Measurements from ENCODE around the gene OSTM1. TPM values are rescaled to one million over a fixed set of nuclear protein-coding genes. Genes with fewer than 3 reads are reported as not detected.

OSTM1 gene
- total RNA-seq, 2 experiments from 2014 or later: 10.5 to 19.1 TPM

- intact Hi-C loops (cut with micrococcal nuclease; ENCODE audit: unreplicated experiment): no loop called here
- H2AFZ ChIP-seq (ENCODE audit: low read length): no peak overlapping the region
- no peaks in the 10 kb centered on the region for H3K9me3 ChIP-seq (ENCODE audit: low read length)
- H3K36me3 ChIP-seq (ENCODE audit: insufficient read depth, low read length): 0 out of 2 replicates have a peak, but pooled peaks cover 4% of the 10 kb centered on the region
- BruUV-seq (replicated peaks): no TSS peak
- 0 out of 2 replicates have a peak, but pooled peaks cover 2% of the 10 kb centered on the region for H3K79me2 ChIP-seq (ENCODE audit: insufficient read depth, low read depth, low read length)
- no peak overlapping the region for H3K4me3 ChIP-seq (ENCODE audit: low read depth, low read length, poor library complexity, severe bottlenecking)
- TF ChIP-seq CTCF (conservative IDR thresholded peaks at IDR 0.05; ENCODE audit: low read length) (no peak), EZH2phosphoT487 (IDR thresholded peaks at IDR 0.05; ENCODE audit: borderline replicate concordance, low read depth, low read length) (no peak)
- H4K20me1 ChIP-seq (ENCODE audit: insufficient read depth, low read length): no peaks in the 10 kb centered on the region
- no peak overlapping the region for H3K27ac ChIP-seq (ENCODE audit: low read depth, low read length, poor library complexity, severe bottlenecking)
- no peaks in the 10 kb centered on the region for H3K9me2 ChIP-seq (ENCODE audit: insufficient read depth, low read length)
- no peak for DNase-seq (ENCODE audit: low spot score)
- H3K4me2 ChIP-seq (ENCODE audit: low read length): no peak overlapping the region
- H3K4me1 ChIP-seq (ENCODE audit: insufficient read depth, low read length, poor library complexity, severe bottlenecking): no peaks in the 10 kb centered on the region
- CTCF ChIA-PET (ENCODE audit: unreplicated experiment): no interaction called here
- POLR2A ChIA-PET: interaction anchor here (0.6 kb wide), 1 partner anchor 14 kb away, joined by 3 read pairs; no protein-coding TSS in a partner anchor
These were observed 6.4 kb downstream of the OSTM1 start for GRCh38 chr6:108068182-108068581.

GRCh38 chr6:108052706-108053105, 21.8 kb downstream of the OSTM1 start:
- Histone ChIP-seq H3K4me2 (ENCODE audit: low read length) (no peak overlapping the region), H3K4me3 (ENCODE audit: low read depth, low read length, poor library complexity, severe bottlenecking) (no peak overlapping the region), H3K36me3 (ENCODE audit: insufficient read depth, low read length) (peaks cover 8% of the 10 kb centered on the region; the same call in 1 of the 2 replicates), H2AFZ (ENCODE audit: low read length) (no peak overlapping the region), H4K20me1 (ENCODE audit: insufficient read depth, low read length) (no peaks in the 10 kb centered on the region), H3K9me3 (ENCODE audit: low read length) (no peaks in the 10 kb centered on the region), H3K4me1 (ENCODE audit: insufficient read depth, low read length, poor library complexity, severe bottlenecking) (no peaks in the 10 kb centered on the region), H3K9me2 (ENCODE audit: insufficient read depth, low read length) (no peaks in the 10 kb centered on the region), H3K79me2 (ENCODE audit: insufficient read depth, low read depth, low read length) (no peaks in the 10 kb centered on the region), H3K27ac (ENCODE audit: low read depth, low read length, poor library complexity, severe bottlenecking) (no peak overlapping the region)
- no peak for DNase-seq (ENCODE audit: low spot score)
- ChIA-PET POLR2A (no interaction called here), CTCF (ENCODE audit: unreplicated experiment) (no interaction called here)
- no TSS peak for BruUV-seq (replicated peaks)
- intact Hi-C loops (cut with micrococcal nuclease; ENCODE audit: unreplicated experiment): no loop called here
- TF ChIP-seq CTCF (conservative IDR thresholded peaks at IDR 0.05; ENCODE audit: low read length) (no peak), EZH2phosphoT487 (IDR thresholded peaks at IDR 0.05; ENCODE audit: borderline replicate concordance, low read depth, low read length) (no peak)

DNA sequence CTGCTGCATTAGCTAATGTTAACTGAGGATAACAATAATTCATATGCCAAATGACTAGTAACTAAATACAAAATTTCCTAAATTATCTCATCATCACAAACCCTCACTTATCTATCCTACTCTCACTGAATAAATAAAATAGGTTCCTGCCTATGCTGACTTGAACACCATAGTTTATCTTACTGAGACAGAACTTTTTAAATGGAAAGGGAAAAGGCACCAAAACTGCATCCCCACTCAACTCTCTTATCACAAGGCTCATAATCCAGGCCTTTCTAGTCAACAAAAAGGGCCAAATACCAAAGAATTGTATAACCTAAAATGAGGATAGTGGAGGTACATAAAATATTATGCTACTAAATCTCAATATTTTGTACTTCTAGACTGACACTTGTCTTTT, 23.1 kb downstream of the OSTM1 start:
- Histone ChIP-seq H3K27ac (ENCODE audit: low read depth, low read length, poor library complexity, severe bottlenecking) (no peak overlapping the region), H3K4me3 (ENCODE audit: low read depth, low read length, poor library complexity, severe bottlenecking) (no peak overlapping the region), H3K79me2 (ENCODE audit: insufficient read depth, low read depth, low read length) (no peaks in the 10 kb centered on the region), H3K9me3 (ENCODE audit: low read length) (no peaks in the 10 kb centered on the region), H4K20me1 (ENCODE audit: insufficient read depth, low read length) (no peaks in the 10 kb centered on the region), H3K4me2 (ENCODE audit: low read length) (no peak overlapping the region), H2AFZ (ENCODE audit: low read length) (no peak overlapping the region), H3K4me1 (ENCODE audit: insufficient read depth, low read length, poor library complexity, severe bottlenecking) (no peaks in the 10 kb centered on the region), H3K9me2 (ENCODE audit: insufficient read depth, low read length) (no peaks in the 10 kb centered on the region), H3K36me3 (ENCODE audit: insufficient read depth, low read length) (peaks cover 15% of the 10 kb centered on the region; the same call in 1 of the 2 replicates)
- ChIA-PET POLR2A (no interaction called here), CTCF (ENCODE audit: unreplicated experiment) (no interaction called here)
- DNase-seq (ENCODE audit: low spot score): no peak
- intact Hi-C loops (cut with micrococcal nuclease; ENCODE audit: unreplicated experiment): no loop called here
- TF ChIP-seq EZH2phosphoT487 (IDR thresholded peaks at IDR 0.05; ENCODE audit: borderline replicate concordance, low read depth, low read length) (no peak), CTCF (conservative IDR thresholded peaks at IDR 0.05; ENCODE audit: low read length) (no peak)
- BruUV-seq (replicated peaks): no TSS peak
